ENCODE results near the gene RTN1.

RTN1 gene

GRCh38 chr14:59819446-59820088 lies 51.0 kb downstream of the RTN1 start:
- Histone ChIP-seq H3K9me3 (replicated peaks; ENCODE audit: insufficient read depth, low read length) (no peaks in the 10 kb centered on the region), H3F3A (ENCODE audit: insufficient read depth, low read length) (no peaks in the 10 kb centered on the region), H3K4me1 (ENCODE audit: low read length) (no peaks in the 10 kb centered on the region), H4K20me1 (ENCODE audit: insufficient read depth, low read length) (no peaks in the 10 kb centered on the region), H3K4me3 (ENCODE audit: low read length) (no peak overlapping the region), H3K9ac (ENCODE audit: low read length) (no peak overlapping the region), H3K27me3 (replicated peaks; ENCODE audit: insufficient read depth, low read length) (no peaks in the 10 kb centered on the region), H3K36me3 (replicated peaks; ENCODE audit: insufficient read depth, low read length) (no peaks in the 10 kb centered on the region), H3K79me2 (ENCODE audit: low read length) (no peaks in the 10 kb centered on the region), H3K27ac (ENCODE audit: low read length) (no peak overlapping the region), H3K4me2 (ENCODE audit: low read depth, low read length) (no peak overlapping the region), H2AFZ (ENCODE audit: low read length) (no peak overlapping the region), H3K9me2 (replicated peaks; ENCODE audit: insufficient read depth, low read length) (no peaks in the 10 kb centered on the region)
- DNase-seq, result no peak
- TF ChIP-seq CTCF (IDR thresholded peaks at IDR 0.05; ENCODE audit: low read length) (no peak), EZH2phosphoT487 (IDR thresholded peaks at IDR 0.05; ENCODE audit: low read length) (no peak), EZH2 (optimal IDR thresholded peaks at IDR 0.05; ENCODE audit: low read depth, low read length) (no peak)

GRCh38 chr14:59816941-59817340 lies 53.6 kb downstream of the RTN1 start:
- H3K36me3 ChIP-seq (replicated peaks; ENCODE audit: insufficient read depth, low read length), result no peaks in the 10 kb centered on the region
- H2AFZ ChIP-seq (ENCODE audit: low read length), result no peak overlapping the region
- no peak for DNase-seq
- H3K27ac ChIP-seq (ENCODE audit: low read length), result no peak overlapping the region
- no peaks in the 10 kb centered on the region for H3K9me3 ChIP-seq (replicated peaks; ENCODE audit: insufficient read depth, low read length)
- H3K79me2 ChIP-seq (ENCODE audit: low read length), result no peaks in the 10 kb centered on the region
- no peak overlapping the region for H3K9ac ChIP-seq (ENCODE audit: low read length)
- no peak for TF ChIP-seq EZH2phosphoT487 (IDR thresholded peaks at IDR 0.05; ENCODE audit: low read length)
- no peak for TF ChIP-seq EZH2 (optimal IDR thresholded peaks at IDR 0.05; ENCODE audit: low read depth, low read length)
- TF ChIP-seq CTCF (IDR thresholded peaks at IDR 0.05; ENCODE audit: low read length), result no peak
- no peaks in the 10 kb centered on the region for H4K20me1 ChIP-seq (ENCODE audit: insufficient read depth, low read length)
- no peaks in the 10 kb centered on the region for H3F3A ChIP-seq (ENCODE audit: insufficient read depth, low read length)
- no peak overlapping the region for H3K4me3 ChIP-seq (ENCODE audit: low read length)
- no peaks in the 10 kb centered on the region for H3K9me2 ChIP-seq (replicated peaks; ENCODE audit: insufficient read depth, low read length)
- no peak overlapping the region for H3K4me2 ChIP-seq (ENCODE audit: low read depth, low read length)
- no peaks in the 10 kb centered on the region for H3K27me3 ChIP-seq (replicated peaks; ENCODE audit: insufficient read depth, low read length)
- no peaks in the 10 kb centered on the region for H3K4me1 ChIP-seq (ENCODE audit: low read length)

- no peak overlapping the region for H2AFZ ChIP-seq (ENCODE audit: low read length)
- H3F3A ChIP-seq (ENCODE audit: insufficient read depth, low read length), result no peaks in the 10 kb centered on the region
- no peak overlapping the region for H3K4me3 ChIP-seq (ENCODE audit: low read length)
- H3K27me3 ChIP-seq (replicated peaks; ENCODE audit: insufficient read depth, low read length), result no peaks in the 10 kb centered on the region
- H3K36me3 ChIP-seq (replicated peaks; ENCODE audit: insufficient read depth, low read length), result no peaks in the 10 kb centered on the region
- no peaks in the 10 kb centered on the region for H3K4me1 ChIP-seq (ENCODE audit: low read length)
- no peaks in the 10 kb centered on the region for H3K79me2 ChIP-seq (ENCODE audit: low read length)
- no peak overlapping the region for H3K9ac ChIP-seq (ENCODE audit: low read length)
- H4K20me1 ChIP-seq (ENCODE audit: insufficient read depth, low read length), result no peaks in the 10 kb centered on the region
- no peaks in the 10 kb centered on the region for H3K9me2 ChIP-seq (replicated peaks; ENCODE audit: insufficient read depth, low read length)
- H3K9me3 ChIP-seq (replicated peaks; ENCODE audit: insufficient read depth, low read length), result no peaks in the 10 kb centered on the region
- no peak overlapping the region for H3K4me2 ChIP-seq (ENCODE audit: low read depth, low read length)
- no peak for TF ChIP-seq EZH2phosphoT487 (IDR thresholded peaks at IDR 0.05; ENCODE audit: low read length)
- no peak for TF ChIP-seq EZH2 (optimal IDR thresholded peaks at IDR 0.05; ENCODE audit: low read depth, low read length)
- no peak for TF ChIP-seq CTCF (IDR thresholded peaks at IDR 0.05; ENCODE audit: low read length)
- no peak for DNase-seq
- no peak overlapping the region for H3K27ac ChIP-seq (ENCODE audit: low read length)
Observed at GRCh38 chr14:59814988-59815387, 55.6 kb downstream of the RTN1 start.

Data from MM.1S (cell line).